Measurements from ENCODE around the gene SP100. TPM values are rescaled to one million over a fixed set of nuclear protein-coding genes. Genes with fewer than 3 reads are reported as not detected.

SP100 gene
- total and polyA plus RNA-seq, 2 of the 13 experiments (the other 11 are each of a cell fraction or from before 2014, with no cell fraction given): 12.6 to 16.5 TPM

GRCh38 chr2:230416061-230416721 lies at the start of gene SP100 (continued):
- TF ChIP-seq ZNF784 (CRISPR knock-in tag; IDR thresholded peaks at IDR 0.05; ENCODE audit: borderline replicate concordance) (no peak), MYPOP (CRISPR knock-in tag; IDR thresholded peaks at IDR 0.05) (peak; percentile 62; the same call in 1 of the 2 replicates), ZNF367 (CRISPR knock-in tag; IDR thresholded peaks at IDR 0.05; ENCODE audit: borderline replicate concordance) (no peak), ZSCAN22 (CRISPR knock-in tag; IDR thresholded peaks at IDR 0.05) (peak; percentile 41; the same call in 1 of the 2 replicates), RARA (CRISPR knock-in tag; IDR thresholded peaks at IDR 0.05) (0 out of 2 replicates have a peak, but pooled peaks have one; percentile 25), ELF1 (CRISPR knock-in tag; IDR thresholded peaks at IDR 0.05) (peak; percentile 95), ZBTB26 (CRISPR knock-in tag; IDR thresholded peaks at IDR 0.05; ENCODE audit: borderline replicate concordance) (peak; percentile 18; the same call in 1 of the 2 replicates), ZNF33B (CRISPR knock-in tag; IDR thresholded peaks at IDR 0.05) (no peak), SAP130 (CRISPR knock-in tag; IDR thresholded peaks at IDR 0.05; ENCODE audit: low read depth) (peak; percentile 83), HNF1B (CRISPR knock-in tag; IDR thresholded peaks at IDR 0.05) (no peak), SIN3A (IDR thresholded peaks at IDR 0.05; ENCODE audit: borderline replicate concordance, low read depth, low read length) (peak; percentile 85; the same call in 1 of the 2 replicates), E2F2 (CRISPR knock-in tag; IDR thresholded peaks at IDR 0.05; ENCODE audit: borderline replicate concordance) (no peak), BATF2 (CRISPR knock-in tag; IDR thresholded peaks at IDR 0.05) (no peak), CCDC6 (CRISPR knock-in tag; IDR thresholded peaks at IDR 0.05) (no peak), HNF4G (IDR thresholded peaks at IDR 0.05; ENCODE audit: borderline replicate concordance, low read depth, low read length) (no peak), HNF4G (CRISPR knock-in tag; IDR thresholded peaks at IDR 0.05; ENCODE audit: borderline replicate concordance, low read depth) (no peak; the same call in 1 of the 2 replicates), ZBTB34 (CRISPR knock-in tag; IDR thresholded peaks at IDR 0.05) (peak; percentile 54; the same call in 1 of the 2 replicates), ZNF224 (CRISPR knock-in tag; IDR thresholded peaks at IDR 0.05) (0 out of 2 replicates have a peak, but pooled peaks have one; percentile 48), ETV6 (CRISPR knock-in tag; conservative IDR thresholded peaks at IDR 0.05) (no peak), BHLHE40 (IDR thresholded peaks at IDR 0.05; ENCODE audit: low read length) (no peak; the same call in 1 of the 2 replicates), SP4 (CRISPR knock-in tag; IDR thresholded peaks at IDR 0.05) (no peak)

All from HepG2 (cell line).